Skeletal muscle satellite cell (primary cell): ENCODE measurements around the gene CANT1.
A peak's percentile ranks its signal among the peaks of the same experiment; 100 is the strongest.

Source experiments
- H3K27me3 ChIP-seq: 2 replicates; pipeline ENCODE4 v1.7.0; 2013; ENCODE audit warnings: low read length; ENCODE audit not compliant: control insufficient read depth, insufficient read depth
- H3K36me3 ChIP-seq: 2 replicates; pipeline ENCODE4 v1.7.0; 2013; ENCODE audit warnings: mild to moderate bottlenecking, control low read depth, low read length; ENCODE audit not compliant: insufficient read depth
- H3K4me1 ChIP-seq: 2 replicates; pipeline ENCODE4 v1.7.0; 2013; ENCODE audit warnings: low read length; ENCODE audit not compliant: control insufficient read depth, insufficient read depth
- H3K4me2 ChIP-seq: 2 replicates; pipeline ENCODE4 v1.7.0; 2013; ENCODE audit warnings: mild to moderate bottlenecking, low read length
- H3K4me3 ChIP-seq: 2 replicates; pipeline ENCODE4 v1.7.0; 2013; ENCODE audit warnings: low read length
- H3K9ac ChIP-seq: 2 replicates; pipeline ENCODE4 v1.7.0; 2013; ENCODE audit warnings: mild to moderate bottlenecking, low read depth, low read length, moderate library complexity
- H3K9me3 ChIP-seq: replicated peaks from 2 replicates; pipeline ENCODE4 v1.7.0; 2013; ENCODE audit warnings: mild to moderate bottlenecking, control low read depth, low read length

Gene CANT1

DNA sequence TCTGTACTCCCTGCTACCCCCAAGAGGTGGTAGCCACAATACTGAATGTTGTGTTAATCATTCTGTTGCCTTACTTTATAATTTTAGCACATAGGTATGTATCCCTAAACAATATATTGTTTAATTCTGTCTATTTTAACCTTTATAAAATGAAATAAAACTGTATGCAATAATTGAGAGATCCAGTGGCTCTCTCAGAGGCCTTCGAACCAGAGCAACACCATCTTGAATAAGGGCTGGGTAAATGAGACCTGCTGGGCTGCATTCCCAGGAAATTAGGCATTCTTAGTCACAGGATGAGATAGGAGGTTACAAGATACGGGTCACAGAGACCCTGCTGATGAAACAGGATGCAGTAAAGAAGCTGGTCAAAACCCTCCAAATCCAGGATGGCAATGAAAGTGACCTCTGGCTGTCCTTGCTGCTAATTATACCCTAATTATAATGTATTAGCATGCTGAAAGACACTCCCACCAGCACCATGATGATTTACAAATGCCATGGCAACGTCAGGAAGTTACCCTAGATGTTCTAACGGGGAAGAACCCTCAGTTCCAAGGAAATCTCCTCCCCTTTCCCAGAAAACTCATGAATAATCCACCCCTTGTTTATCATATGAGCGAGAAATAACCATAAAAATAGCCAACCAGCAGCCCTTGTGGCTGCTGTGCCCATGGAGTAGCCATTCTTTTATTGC, 2.0 kb upstream of the CANT1 start:
- no peak overlapping the region for H3K9ac ChIP-seq
- peaks cover 34% of the 10 kb centered on the region for H3K4me1 ChIP-seq
- H3K27me3 ChIP-seq: no peaks in the 10 kb centered on the region
- peak overlapping the region; percentile 25 for H3K4me2 ChIP-seq
- peaks cover 13% of the 10 kb centered on the region for H3K36me3 ChIP-seq
- peaks cover 7% of the 10 kb centered on the region for H3K9me3 ChIP-seq
- no peak overlapping the region for H3K4me3 ChIP-seq

DNA sequence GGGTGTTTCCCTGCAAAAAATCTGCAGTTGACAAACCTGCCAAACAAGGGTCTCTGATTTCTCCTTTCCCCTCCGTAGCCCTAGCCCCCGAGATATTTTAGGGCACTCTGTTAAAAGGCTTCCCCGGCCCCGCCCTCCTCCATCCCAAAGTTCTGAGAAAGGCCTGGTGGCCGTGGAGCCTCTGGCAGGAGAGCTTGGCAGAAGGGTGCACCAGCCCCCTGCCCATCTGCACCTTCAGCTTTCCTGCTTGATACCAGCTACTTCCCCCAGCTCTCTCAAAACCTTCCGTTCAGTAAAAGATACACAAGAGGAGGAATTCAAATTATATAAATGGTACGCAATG, 711 bp upstream of the CANT1 start:
- Histone ChIP-seq H3K4me2 (peak overlapping the region; percentile 95), H3K4me3 (peak overlapping the region; percentile 100), H3K9ac (peak overlapping the region; percentile 99), H3K36me3 (peaks cover 15% of the 10 kb centered on the region), H3K4me1 (peaks cover 34% of the 10 kb centered on the region), H3K27me3 (no peaks in the 10 kb centered on the region), H3K9me3 (peaks cover 7% of the 10 kb centered on the region)

- peaks cover 1% of the 10 kb centered on the region for H3K9me3 ChIP-seq
- no peaks in the 10 kb centered on the region for H3K27me3 ChIP-seq
- H3K4me1 ChIP-seq: peaks cover 34% of the 10 kb centered on the region
- peak overlapping the region; percentile 99 for H3K9ac ChIP-seq
- peak overlapping the region; percentile 95 for H3K4me2 ChIP-seq
- H3K36me3 ChIP-seq: peaks cover 15% of the 10 kb centered on the region
- H3K4me3 ChIP-seq: peak overlapping the region; percentile 100
Measured at GRCh38 chr17:79008666-79009387, 737 bp downstream of the CANT1 start.

GRCh38 chr17:79007504-79008381, 1.8 kb downstream of the CANT1 start:
- H3K9me3 ChIP-seq: no peaks in the 10 kb centered on the region
- no peaks in the 10 kb centered on the region for H3K27me3 ChIP-seq
- H3K36me3 ChIP-seq: peaks cover 18% of the 10 kb centered on the region
- peaks cover 34% of the 10 kb centered on the region for H3K4me1 ChIP-seq
- H3K9ac ChIP-seq: peak overlapping the region; percentile 99
- peak overlapping the region; percentile 100 for H3K4me3 ChIP-seq
- H3K4me2 ChIP-seq: peak overlapping the region; percentile 95

GRCh38 chr17:79006794-79007503, 2.6 kb downstream of the CANT1 start:
- H3K4me2 ChIP-seq: peak overlapping the region; percentile 95
- H3K27me3 ChIP-seq: no peaks in the 10 kb centered on the region
- peaks cover 24% of the 10 kb centered on the region for H3K36me3 ChIP-seq
- no peaks in the 10 kb centered on the region for H3K9me3 ChIP-seq
- no peak overlapping the region for H3K4me3 ChIP-seq
- H3K4me1 ChIP-seq: peaks cover 31% of the 10 kb centered on the region
- H3K9ac ChIP-seq: no peak overlapping the region

GRCh38 chr17:79006046-79006445, 3.5 kb downstream of the CANT1 start:
- H3K36me3 ChIP-seq: peaks cover 25% of the 10 kb centered on the region
- peaks cover 24% of the 10 kb centered on the region for H3K4me1 ChIP-seq
- H3K9me3 ChIP-seq: no peaks in the 10 kb centered on the region
- H3K4me3 ChIP-seq: no peak overlapping the region
- no peak overlapping the region for H3K4me2 ChIP-seq
- H3K27me3 ChIP-seq: no peaks in the 10 kb centered on the region
- no peak overlapping the region for H3K9ac ChIP-seq

DNA sequence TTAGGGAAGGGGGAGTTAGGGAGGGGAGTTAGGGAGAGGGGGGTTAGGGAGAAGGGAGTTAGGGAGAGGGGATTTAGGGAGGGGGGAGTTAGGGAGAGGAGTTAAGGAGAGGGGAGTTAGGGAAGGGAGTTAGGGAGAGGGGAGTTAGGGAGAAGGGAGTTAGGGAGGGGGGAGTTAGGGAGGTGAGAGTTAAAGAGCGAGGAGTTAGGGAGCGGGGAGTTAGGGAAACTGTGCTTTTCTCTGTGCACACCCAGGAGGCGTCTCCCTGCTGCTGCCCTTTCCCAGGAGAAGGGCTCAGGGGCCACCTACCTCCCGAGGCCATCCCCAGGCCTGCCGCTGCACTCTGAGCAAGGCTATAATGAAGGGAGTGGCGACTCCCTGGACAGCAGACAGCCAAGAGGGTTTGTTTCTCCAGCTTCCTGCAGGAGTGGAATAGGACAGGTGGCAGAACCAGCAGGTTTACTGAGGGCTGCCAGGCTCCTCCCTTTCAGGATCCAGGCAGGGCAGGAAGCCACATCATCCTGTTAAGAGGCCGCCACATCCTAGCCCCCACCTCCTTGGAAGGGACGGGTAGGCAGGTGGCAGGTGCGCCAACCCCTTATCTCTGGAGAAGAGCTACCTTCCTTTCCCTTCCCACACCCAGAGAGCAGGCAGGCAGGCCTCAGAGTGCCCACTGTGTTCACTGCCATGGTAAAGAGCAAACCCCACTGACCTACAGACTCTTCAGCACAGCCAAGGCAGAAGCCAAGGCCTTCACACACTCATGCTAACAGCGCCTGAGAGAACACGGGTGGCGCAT, 4.3 kb downstream of the CANT1 start:
- no peak overlapping the region for H3K4me2 ChIP-seq
- peaks cover 21% of the 10 kb centered on the region for H3K4me1 ChIP-seq
- no peaks in the 10 kb centered on the region for H3K27me3 ChIP-seq
- H3K9me3 ChIP-seq: no peaks in the 10 kb centered on the region
- H3K9ac ChIP-seq: no peak overlapping the region
- no peak overlapping the region for H3K4me3 ChIP-seq
- peaks cover 25% of the 10 kb centered on the region for H3K36me3 ChIP-seq

GRCh38 chr17:79003661-79004411, 5.7 kb downstream of the CANT1 start:
- Histone ChIP-seq H3K9ac (no peak overlapping the region), H3K36me3 (peaks cover 31% of the 10 kb centered on the region), H3K4me2 (no peak overlapping the region)

GRCh38 chr17:79002796-79003593, 6.6 kb downstream of the CANT1 start:
- no peak overlapping the region for H3K4me3 ChIP-seq
- no peaks in the 10 kb centered on the region for H3K27me3 ChIP-seq
- peaks cover 32% of the 10 kb centered on the region for H3K36me3 ChIP-seq
- peaks cover 19% of the 10 kb centered on the region for H3K4me1 ChIP-seq
- H3K4me2 ChIP-seq: no peak overlapping the region
- H3K9me3 ChIP-seq: no peaks in the 10 kb centered on the region
- no peak overlapping the region for H3K9ac ChIP-seq

More at GRCh38 chr17:79003661-79004411, 5.7 kb downstream of the CANT1 start:
- H3K27me3 ChIP-seq: no peaks in the 10 kb centered on the region
- H3K4me1 ChIP-seq: peaks cover 19% of the 10 kb centered on the region
- H3K9me3 ChIP-seq: no peaks in the 10 kb centered on the region
- H3K4me3 ChIP-seq: no peak overlapping the region
